OCI-LY7 (cell line): ENCODE measurements around the gene ABCA5.

Experiments used
- EZH2phosphoT487 ChIP-seq: fragments of 200-600 bp; sonication (generic); IDR thresholded peaks from 2 replicates; pipeline ENCODE4 v1.6.1; 2018; ENCODE audit warnings: low read depth, borderline replicate concordance, mild to moderate bottlenecking, mixed run types, antibody characterized with exemption, low read length, moderate library complexity, mixed read lengths
- TF ChIP-seq, protein P1 (sequence below): fragments of 200-600 bp; sonication (generic); conservative IDR thresholded peaks from 2 replicates; pipeline ENCODE4 v1.5.1; 2014; ENCODE audit warnings: mild to moderate bottlenecking, antibody characterized with exemption, low read length, moderate library complexity, mixed read lengths

DNA sequence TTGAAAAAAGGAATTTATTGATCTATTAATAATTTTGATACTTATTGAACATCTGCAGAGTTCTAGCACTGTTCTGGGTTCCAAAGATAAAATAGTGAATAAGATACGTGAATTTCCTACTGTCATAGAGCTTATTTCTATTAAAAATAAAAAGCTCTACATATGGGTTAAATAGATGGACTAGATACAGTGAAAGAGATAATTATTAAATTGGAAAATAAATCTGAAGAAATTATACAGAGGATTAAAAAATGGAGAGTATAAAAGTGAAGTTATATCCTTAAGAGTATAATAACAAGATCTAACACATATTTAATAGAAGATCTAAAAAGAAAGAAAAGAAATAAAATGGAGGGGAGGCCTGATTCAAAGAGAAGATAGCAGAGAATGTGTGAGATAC lies 10.1 kb upstream of the ABCA5 start:
- TF ChIP-seq, protein P1, sequence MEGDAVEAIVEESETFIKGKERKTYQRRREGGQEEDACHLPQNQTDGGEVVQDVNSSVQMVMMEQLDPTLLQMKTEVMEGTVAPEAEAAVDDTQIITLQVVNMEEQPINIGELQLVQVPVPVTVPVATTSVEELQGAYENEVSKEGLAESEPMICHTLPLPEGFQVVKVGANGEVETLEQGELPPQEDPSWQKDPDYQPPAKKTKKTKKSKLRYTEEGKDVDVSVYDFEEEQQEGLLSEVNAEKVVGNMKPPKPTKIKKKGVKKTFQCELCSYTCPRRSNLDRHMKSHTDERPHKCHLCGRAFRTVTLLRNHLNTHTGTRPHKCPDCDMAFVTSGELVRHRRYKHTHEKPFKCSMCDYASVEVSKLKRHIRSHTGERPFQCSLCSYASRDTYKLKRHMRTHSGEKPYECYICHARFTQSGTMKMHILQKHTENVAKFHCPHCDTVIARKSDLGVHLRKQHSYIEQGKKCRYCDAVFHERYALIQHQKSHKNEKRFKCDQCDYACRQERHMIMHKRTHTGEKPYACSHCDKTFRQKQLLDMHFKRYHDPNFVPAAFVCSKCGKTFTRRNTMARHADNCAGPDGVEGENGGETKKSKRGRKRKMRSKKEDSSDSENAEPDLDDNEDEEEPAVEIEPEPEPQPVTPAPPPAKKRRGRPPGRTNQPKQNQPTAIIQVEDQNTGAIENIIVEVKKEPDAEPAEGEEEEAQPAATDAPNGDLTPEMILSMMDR = no peak
- TF ChIP-seq EZH2phosphoT487 = no peak
